Measurements from ENCODE around the gene CALHM4.

The CALHM4 gene, protein sequence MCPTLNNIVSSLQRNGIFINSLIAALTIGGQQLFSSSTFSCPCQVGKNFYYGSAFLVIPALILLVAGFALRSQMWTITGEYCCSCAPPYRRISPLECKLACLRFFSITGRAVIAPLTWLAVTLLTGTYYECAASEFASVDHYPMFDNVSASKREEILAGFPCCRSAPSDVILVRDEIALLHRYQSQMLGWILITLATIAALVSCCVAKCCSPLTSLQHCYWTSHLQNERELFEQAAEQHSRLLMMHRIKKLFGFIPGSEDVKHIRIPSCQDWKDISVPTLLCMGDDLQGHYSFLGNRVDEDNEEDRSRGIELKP

DNA sequence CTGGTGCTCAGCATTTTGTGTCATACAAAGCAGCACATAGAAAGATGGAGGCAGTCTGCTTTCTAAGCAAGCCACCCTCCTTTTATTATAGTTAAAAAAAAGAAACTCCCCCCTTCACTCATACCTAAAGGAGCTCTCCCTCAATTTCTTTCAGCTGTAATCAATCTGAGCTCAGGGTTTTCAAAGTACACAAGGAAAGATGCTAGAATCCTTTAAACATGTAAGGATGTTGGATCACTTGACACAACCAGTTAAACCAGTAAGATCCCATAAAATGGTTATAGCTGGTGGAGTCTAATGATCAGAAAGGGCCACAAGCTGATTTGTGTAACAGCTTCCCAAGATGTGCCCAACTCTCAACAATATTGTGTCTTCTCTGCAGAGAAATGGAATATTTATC, at the start of gene CALHM4:
Gene CALHM4 (plus strand): TSS at position 301 of the 400 bp plus-strand sequence. CDS start 43 bp downstream, at position 344.
- DNase-seq (ENCODE audit: low read depth) = no peak

DNA sequence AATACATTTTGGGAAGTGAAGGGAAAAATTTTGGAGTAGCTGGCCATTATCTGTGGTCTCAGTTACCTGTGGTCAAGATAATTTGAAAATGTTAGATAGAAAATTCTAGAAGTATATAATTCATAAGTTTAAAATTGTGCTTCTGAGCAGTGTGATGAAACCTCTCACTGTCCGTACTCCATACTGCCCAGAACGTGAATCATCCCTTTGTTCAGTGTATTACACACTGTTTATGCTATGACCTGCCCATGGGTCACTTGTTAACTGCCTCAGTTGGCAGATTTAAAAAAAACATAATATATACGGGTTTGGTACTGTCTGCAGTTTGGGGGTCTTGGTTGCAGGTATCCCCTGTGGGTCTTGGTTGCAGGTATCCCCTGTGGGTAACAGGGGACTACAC, 46.2 kb upstream of the CALHM4 start:
- DNase-seq (ENCODE audit: low read depth) = peak; percentile 75

DNA sequence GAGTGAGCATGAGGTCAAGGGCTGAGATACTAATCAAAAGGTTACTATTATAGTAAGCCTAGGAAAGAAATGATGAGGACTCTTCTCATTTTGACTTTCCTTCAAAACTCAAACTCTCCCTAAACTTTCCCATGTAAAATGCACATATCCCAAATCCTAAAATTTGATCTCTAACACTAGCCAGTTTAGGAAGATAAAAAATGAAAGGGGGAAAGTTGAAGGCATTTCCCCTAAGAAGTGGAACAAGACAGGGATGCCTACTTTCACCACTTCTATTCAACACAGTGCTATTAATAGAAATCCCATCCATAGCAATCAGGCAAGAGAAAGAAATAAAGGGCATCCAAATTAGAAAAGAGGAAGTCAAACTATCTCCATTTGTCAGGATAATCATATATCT, 45.0 kb upstream of the CALHM4 start:
- DNase-seq (ENCODE audit: low read depth) = no peak

DNA sequence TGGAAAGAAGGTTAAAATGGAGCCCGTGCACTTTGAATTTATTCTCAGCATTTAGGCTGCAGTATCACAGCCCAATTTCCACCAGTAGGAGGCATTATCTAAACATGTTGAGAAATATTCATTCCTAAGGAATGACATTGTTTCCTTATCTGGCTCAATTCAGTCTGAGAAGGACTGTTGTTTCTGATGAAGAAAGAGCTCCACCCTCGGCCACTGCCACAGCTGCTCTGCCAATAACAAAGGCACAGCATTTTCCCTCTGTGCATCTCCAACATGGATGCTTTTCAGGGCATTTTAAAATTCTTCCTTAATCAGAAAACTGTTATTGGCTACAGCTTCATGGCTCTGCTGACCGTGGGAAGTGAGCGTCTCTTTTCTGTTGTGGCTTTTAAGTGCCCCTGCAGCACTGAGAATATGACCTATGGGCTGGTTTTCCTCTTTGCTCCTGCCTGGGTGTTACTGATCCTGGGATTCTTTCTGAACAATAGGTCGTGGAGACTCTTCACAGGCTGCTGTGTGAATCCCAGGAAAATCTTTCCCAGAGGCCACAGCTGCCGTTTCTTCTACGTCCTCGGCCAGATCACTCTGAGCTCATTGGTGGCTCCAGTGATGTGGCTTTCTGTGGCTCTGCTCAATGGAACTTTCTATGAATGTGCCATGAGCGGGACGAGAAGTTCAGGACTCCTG, 42.0 kb upstream of the CALHM4 start, which contains the start of gene CALHM5:
Gene CALHM5 (plus strand): TSS at position 216 of the 687 bp plus-strand sequence. CDS start 58 bp downstream, at position 274.
- peak; percentile 93 for DNase-seq (ENCODE audit: low read depth)

DNA sequence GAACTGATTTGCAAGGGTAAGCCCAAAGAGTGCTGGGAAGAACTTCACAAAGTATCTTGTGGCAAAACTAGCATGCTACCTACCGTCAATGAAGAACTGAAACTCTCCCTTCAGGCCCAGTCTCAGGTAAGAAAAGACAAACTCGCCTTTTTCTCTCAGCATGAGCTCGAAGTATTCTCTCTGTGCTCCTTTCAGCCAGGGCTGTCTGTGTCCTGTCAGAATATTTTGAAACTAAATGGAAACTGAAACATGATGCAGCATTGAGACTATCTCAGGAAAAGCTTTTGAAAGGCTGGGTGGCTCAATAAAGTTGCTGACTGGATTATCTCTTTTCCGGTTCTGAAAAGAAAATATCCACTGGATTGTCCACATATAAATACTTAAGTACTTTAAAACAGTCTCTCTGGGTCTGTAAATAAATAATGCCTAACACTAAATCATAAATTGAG, 41.4 kb upstream of the CALHM4 start:
- DNase-seq (ENCODE audit: low read depth) = peak; percentile 21

DNA sequence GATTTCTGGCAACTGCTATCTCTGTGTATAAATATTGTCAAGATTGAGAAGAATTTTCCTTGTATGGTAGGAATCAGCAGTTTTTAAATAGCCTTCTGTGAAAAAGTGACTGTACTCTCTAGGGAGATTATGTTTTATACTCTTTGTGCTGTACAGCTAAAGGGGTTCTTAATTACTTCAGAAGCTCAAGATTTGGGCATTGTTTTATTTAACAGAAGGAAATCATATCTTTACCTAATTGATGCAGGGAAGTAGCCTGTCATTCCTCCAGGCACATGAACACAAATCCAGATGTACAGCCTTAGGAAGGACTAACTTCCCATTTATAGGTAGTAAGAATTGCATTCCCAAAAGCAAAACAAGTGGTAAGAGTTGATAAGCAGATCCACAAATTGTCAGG, 40.8 kb upstream of the CALHM4 start:
- DNase-seq (ENCODE audit: low read depth) = no peak

DNA sequence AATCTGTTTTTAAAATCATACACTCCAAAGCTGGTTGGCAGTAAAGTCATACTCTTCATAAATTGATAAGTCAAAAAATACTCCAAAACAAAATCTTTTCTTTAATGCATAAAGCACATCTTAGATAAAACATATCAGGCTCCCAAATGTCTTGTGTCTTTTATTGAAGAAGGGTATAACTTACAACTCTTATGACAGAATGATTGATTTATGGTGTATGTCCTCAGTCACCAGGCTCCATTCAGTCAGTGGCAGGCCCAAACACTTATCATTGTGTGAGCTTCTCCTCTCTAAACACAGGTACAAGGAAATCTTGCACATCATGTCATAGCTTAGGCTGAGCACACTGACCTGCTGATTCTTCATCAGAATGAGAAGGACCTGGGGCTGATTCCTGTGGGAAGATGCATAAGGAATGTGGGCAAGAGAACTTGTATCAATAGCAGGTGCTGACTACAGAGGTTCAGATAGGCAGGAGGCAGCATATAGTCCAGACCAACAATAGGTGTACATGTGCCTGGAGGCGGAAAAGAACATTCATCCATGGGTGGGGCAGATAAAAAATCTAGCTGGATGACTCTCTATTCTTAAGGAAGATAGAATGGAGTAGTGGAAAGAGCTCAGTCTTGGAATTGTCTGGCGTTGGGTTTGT, 40.2 kb upstream of the CALHM4 start:
- peak; percentile 30 for DNase-seq (ENCODE audit: low read depth)

DNA sequence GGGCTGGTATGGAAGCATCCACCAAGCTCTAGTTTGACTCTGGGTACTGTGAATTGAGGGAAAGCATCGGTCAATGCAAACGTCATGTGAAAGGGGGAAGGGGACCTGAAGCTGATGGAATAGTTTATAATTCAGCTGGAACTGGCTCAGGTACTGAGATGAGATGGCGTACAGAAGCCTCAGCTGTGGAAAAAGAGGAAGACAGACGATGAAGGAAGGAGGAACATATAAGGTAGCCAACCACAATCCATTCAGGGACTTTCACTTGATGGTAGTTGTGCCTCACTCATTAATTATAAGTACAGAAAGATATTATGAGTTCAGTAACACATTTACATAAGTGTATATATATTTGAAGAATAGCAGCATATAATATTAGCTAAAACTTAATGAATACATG, 39.4 kb upstream of the CALHM4 start:
- DNase-seq (ENCODE audit: low read depth) = no peak

DNA sequence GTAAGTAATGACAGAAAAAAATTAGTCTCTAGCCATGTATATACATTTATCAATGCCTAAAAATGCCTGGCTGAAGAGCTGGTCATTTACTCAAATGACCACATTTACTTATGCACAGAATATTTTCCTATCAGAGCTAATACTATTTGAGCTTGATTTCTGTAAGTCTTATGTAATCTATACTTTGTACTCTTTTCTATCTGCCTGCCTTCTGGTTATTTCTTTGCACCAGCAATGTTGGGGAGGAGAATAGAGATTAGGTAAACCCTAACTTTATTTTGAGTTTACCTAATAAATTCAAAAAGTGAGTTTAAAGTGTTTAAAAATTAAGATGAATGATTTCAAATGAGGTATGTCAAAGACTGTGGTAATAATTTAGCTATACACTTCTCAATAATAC, 38.4 kb upstream of the CALHM4 start:
- DNase-seq (ENCODE audit: low read depth) = no peak

DNA sequence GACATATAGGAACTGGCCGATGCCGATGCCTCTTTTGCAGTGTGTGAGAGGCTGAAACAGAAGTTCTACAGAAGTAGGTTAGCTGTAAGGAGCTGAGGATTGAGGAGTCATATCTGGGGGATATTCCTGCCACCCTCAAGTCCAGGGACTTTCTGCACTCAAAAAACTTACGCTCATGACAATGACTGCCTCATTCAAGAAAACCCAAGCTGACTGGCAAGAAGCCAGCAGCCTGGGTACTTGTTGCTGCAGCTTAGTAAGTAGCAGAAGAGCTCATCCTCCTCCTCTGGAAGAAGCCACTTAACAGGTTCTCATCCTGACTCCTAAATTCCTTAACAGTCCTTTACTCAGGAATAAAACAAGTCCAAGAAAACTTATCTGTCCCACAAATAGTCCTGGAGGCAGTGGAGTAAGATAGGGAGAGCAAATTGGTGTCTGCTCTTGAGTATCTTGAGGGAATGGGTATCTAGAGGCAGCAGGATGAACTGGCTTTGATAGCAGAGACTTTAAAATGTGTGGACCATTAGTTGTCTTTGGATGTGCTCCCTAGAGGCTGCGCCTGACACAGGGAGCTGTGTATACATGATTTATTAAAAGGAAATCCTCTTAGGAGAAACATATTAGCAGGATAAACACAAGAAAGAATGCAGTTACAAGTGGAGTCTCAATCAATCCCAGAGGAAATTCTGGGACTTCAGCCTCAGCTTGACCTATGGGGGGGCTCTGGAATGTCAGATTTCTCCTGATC, 34.8 kb upstream of the CALHM4 start:
- no peak for DNase-seq (ENCODE audit: low read depth)

DNA sequence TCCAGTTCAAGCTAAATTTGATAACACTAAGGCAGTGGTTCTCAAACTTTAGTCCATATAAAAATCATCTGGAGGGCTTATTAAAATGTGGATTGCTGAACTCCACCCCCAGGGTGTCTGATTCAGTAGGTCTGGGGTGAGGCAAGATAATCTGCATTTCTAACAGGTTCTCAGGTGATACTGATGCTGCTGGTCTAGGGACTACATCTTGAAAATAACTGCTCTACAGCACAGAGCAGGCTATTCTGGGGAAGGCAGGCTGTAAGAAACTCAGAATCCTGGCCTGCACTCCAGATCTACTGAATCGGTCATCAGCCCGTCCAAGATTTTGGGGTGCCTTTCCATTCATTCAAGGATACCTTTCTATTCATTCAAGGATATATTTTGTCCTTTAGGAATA, 30.7 kb upstream of the CALHM4 start:
- no peak for DNase-seq (ENCODE audit: low read depth)

DNA sequence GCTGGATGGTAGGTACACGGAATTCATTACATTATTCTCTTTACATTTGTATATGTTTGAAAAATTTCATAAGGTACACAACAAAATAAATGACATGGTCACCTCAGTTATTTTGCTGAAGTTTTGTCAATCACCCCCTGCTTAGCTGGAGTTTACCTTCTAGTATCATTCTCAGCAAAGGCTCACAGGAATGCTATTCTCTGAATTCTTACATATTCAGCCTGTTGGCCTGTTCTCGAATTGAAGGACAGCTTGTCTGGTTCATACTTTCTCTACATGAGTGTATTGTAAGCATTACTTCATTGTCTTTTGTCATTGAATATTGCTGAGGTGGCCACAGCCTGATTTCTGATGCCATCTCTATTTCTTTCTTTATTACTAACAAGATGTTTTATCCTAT, 29.3 kb upstream of the CALHM4 start:
- no peak for DNase-seq (ENCODE audit: low read depth)

DNA sequence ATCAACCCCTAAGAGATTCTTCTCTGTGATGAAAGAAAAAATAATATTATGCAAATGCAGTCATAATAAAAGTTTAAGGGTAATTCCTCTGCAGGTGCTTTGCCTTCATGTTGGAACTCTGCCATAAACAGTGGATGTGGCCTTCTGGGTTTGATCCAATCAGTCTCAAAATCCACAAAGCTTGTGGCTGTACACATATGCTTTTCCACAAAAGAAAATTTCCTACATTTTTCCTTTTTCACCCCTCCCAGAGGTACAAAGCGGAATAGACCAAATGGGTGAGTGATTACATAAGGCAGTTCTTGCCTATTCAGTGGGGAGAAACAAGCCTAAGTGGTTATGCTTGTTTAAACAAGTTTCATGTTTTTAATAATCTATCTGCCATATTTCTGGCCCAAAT, 25.4 kb upstream of the CALHM4 start:
- DNase-seq (ENCODE audit: low read depth) = no peak

DNA sequence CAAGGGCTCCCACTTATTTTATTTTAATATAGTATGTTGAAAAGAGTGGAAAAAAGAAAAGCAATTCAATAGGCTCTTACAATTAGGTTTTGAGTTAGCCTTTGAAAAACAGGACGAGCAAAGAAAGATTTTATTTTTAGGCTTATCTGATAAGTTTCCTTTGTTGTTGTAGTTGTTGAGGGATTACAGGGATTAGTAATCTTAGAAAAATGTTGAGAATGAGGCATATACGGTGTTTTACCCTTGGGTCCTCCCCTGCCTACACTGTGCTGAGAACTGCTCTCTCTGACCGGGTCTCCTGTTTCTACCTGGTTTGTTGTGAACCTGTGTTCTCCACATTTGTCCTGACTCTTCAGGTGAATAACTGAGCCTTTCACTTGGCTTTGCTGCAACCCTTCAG, 24.8 kb upstream of the CALHM4 start:
- DNase-seq (ENCODE audit: low read depth) = peak; percentile 68

DNA sequence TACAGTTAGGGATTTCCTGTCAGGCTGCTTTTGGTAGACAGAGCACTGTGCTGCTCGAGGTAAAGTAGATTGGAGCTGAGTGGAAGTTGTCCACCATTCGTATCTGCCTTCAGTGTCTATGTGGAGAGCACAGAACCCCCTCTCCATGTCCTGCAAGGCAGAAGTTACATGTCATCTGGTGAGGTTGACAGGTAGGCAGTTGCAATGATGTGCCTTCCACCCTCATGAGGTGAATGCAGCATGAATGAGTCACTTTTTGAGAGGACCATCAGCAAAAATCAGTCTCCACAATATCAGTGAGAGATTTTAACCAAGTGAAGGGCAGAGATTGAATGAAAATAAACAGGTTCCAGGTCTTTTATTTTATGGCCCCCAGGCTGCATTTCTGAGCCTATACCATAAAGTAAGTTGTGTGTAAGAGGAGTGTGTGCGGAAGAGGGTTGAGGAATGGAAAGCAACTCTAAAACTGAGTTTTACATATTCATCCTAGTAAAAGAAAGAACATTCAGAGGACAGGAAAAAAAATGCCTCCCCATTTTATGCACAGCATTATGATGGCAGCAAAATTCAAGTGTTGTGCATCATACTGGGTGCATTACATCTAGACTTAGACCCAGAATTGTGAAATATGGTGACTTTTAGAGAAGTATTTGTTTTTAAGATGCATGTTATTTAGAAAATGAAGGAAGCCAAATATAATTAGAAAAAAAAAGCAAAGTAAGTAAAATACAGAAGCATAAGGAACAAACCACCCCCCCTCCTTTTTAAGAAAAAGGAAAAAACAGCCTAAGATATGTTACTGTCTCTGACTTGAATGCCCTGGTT, 23.9 kb upstream of the CALHM4 start:
- no peak for DNase-seq (ENCODE audit: low read depth)

DNA sequence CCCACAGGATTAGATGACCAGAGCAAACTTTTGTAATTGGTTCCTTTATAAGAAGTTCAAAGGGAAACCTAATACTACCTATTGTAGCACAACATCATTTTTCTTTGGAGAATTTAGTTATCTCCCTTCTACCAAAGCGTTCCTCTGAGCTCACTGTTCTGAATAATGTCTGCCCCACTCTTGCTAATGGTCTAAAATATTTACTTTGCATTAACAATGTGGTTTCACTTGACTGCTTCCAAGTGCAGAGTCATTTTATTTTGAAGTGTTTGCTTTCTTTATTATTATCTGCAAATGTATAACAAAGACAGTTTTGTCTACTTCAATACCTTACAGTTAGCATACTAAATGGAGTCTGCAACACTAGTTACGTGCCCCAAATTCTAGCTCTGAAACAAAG, 23.1 kb upstream of the CALHM4 start:
- no peak for DNase-seq (ENCODE audit: low read depth)

DNA sequence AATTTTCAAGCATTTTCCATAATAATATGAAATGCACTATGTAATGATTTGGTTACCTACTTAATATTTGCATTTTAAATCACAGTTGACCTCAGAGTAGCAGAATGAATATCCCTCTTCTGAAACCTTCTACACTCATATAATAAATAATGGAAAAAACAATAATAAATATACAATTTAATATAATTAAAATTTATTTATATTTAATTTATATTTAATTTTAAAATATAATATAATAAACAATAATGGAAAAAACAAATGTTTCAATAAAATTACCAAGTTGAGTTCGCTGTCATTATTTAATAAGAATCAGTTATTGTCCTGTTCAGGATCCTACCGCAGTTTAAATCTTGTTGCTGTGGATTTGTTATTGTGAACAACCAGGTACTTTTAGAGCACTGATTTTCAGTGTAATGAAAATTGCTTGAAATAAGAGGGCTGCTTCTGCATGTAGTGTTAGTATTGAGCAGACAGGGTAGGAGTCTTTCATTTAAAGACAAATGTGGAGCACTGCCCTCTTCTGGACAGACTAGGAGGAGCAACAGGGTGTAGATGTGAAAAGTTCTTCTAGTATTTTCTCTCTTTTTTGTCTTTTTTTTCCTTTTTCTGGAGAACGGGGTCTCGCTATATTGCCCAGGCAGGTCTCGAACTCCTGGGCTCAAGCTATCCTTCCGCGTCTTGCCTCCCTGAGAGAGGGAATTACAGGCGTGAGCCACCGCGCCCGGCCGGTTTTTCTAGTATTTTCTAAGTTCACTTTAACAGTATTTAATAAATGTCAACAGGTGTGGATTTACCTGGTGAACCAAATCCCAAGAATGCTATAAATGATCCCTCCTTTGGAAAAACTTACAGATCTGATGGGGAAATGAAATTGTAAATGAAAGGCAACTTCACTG, 21.6 kb upstream of the CALHM4 start:
- peak; percentile 83 for DNase-seq (ENCODE audit: low read depth)

DNA sequence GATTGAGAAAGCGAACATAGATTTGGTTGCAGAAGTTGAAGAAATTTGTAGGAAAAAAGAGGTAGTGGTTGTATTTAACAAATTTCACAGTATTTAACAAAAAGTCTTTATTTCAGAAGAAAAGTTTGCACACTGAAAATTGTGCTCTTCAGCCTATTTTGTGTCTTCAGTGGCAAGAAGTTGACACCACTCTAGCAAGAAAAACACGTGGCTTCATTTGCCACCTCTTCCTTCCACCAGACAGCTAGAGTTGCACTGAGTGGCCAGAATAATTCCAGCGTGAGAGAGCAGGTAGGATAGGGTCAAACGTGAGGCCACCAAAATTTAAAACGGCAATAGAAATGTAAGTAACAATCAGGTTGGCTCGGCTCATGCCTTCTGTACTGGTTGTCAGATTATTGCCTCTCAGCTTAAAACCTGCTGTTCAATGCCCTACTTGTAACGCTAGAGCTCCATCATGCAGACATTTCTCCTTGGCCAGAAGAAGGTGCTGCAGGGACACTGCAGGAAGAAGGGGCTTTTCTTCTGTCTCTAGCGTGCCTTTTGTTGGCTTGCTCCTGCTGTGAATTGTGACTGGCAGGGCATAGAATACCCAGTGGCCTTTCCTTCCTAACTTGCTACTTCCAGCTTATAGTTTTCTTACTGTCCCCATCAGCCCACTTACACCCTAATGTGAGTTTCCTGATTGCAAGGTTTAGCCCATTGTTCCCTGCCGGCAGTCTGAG, 20.2 kb upstream of the CALHM4 start:
- no peak for DNase-seq (ENCODE audit: low read depth)

DNA sequence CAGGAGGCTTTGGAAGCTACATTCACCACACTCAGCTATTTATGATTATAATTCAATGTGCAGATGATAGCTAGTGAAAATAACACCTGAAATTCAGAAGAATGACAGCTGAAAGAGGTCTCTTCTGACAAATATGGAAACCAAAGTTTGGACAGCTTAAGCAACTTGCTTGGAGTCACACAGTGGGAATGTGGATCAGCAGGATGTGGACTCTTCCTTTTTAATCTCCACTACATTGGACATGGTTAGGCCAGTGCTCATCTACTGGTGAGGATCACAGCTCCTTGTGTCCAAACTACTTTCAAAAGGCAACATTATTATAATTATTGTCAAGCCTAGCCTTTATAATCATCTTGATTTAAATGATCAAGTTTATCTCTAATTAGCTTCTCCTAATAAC, 18.4 kb upstream of the CALHM4 start:
- DNase-seq (ENCODE audit: low read depth) = peak; percentile 42

DNA sequence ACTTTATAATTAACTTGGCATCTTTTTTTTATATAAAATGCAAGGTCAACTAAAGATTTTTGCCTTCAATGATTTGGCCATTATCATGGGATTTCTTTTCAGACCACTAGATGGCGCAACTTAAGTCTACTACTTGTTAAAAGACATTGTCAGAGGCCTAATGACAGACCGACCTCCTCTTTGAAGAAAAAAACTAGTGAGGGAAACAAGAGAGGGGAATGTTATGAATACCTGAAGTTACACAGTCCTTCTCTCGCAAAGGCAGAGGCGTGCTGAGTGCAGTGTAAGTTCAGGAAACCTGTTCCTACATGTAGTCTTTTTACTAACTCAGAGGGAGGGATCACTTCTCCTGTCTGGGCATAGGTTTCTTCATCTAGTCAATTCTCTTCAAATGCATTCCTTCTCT, 17.3 kb upstream of the CALHM4 start:
- DNase-seq (ENCODE audit: low read depth) = peak; percentile 86
